ENCODE data around the gene C11orf91. TPM values are rescaled to one million over a fixed set of nuclear protein-coding genes. Genes with fewer than 3 reads are reported as not detected.

Gene C11orf91, protein sequence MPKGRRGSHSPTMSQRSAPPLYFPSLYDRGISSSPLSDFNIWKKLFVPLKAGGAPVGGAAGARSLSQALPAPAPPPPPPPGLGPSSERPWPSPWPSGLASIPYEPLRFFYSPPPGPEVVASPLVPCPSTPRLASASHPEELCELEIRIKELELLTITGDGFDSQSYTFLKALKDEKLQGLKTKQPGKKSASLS
- 0.38 and 0.54 TPM in 2 replicates for total RNA-seq

DNA sequence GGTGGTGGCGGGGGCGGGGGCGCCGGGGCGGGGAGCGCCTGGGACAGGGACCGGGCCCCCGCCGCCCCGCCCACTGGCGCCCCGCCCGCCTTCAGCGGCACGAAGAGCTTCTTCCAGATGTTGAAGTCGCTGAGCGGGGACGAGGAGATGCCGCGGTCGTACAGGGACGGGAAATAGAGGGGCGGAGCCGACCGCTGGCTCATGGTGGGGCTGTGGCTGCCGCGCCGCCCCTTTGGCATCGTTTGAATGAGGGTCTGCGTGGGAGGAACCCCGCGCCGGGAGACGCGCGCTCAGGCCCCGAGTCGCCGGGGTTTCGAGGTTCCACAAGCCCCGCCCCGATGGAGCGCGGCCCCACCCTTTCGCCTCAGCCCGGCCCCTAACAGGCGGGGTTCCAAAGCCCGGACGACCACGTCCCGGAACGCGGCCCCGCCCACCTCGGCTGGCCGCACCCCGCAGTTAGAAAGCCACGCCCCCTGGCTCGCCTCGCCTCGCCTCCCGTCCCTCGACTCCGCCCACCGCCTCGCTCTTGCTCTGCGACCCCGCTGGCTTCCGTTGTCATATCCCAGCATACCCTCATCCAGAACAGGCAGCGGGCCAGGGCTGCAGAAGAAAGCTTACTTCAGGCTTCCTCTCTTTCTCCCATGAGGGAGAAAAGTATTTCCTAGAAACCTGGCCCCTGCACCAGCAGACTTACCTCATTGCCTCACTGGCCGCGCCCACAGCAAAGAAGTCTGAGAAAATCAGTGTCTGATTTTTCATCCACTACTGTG, at the start of gene C11orf91:
Gene C11orf91, minus strand, starts transcription at position 325 of the 770 bp plus-strand sequence. Its CDS starts 86 bp downstream, at position 239.

GRCh38 chr11:33736148-33736812, 35.7 kb upstream of the C11orf91 start, which contains the start of gene CD59:
CD59 (minus strand) TSS chr11:33736423; CDS start chr11:33722445, 13,978 bp downstream.

Other genes starting within 250 kb of the C11orf91 start
- gene CD59, start 35.6 kb upstream of the C11orf91 start, total RNA-seq = 932 and 1,126 TPM in 2 replicates
- gene FBXO3, start 73.7 kb upstream of the C11orf91 start, total RNA-seq = 22.3 and 31.6 TPM in 2 replicates
- 22.5 and 36.0 TPM in 2 replicates for gene LMO2, start 191.2 kb upstream of the C11orf91 start, total RNA-seq

Data from endothelial cell of coronary artery (primary cell).